Left lung (tissue), 10 donors: ENCODE data around the gene FGF21. TPM values are rescaled to one million over a fixed set of nuclear protein-coding genes. Genes with fewer than 3 reads are reported as not detected.

Experiments used
- ATAC-seq: fragments of 200-7000 bp; cut with Tn5 transposase; one replicate; pipeline ENCODE4 v1.9.1; 2020; ENCODE audit warnings: moderate library complexity
- DNase-seq, 4 donors: peaks; one replicate each; pipeline ENCODE4 v3.0.0-alpha.2; 2013 to 2020
- H3K27ac ChIP-seq, 2 donors: fragments of 200-600 bp; sonication (generic) in 1 of 2; one replicate each; pipeline versions ENCODE4 v1.5.0 to v1.8.0; 2020 to 2021
- H3K27me3 ChIP-seq, 2 donors: fragments of 200-600 bp; sonication (generic) in 1 of 2; one replicate each; pipeline versions ENCODE4 v1.5.0 to v1.8.0; 2020 to 2021
- H3K36me3 ChIP-seq, 2 donors: fragments of 200-600 bp; sonication (generic) in 1 of 2; one replicate each; pipeline versions ENCODE4 v1.5.0 to v1.8.0; 2020 to 2021
- H3K4me1 ChIP-seq, 2 donors: fragments of 200-600 bp; one replicate each; pipeline ENCODE4 v1.8.0; 2021
- H3K4me3 ChIP-seq, 2 donors: fragments of 200-600 bp; sonication (generic) in 1 of 2; one replicate each; pipeline versions ENCODE4 v1.5.0 to v1.8.0; 2020 to 2021; ENCODE audit warnings: mild to moderate bottlenecking in 1 of 2
- H3K9me3 ChIP-seq, 2 donors: fragments of 200-600 bp; sonication (generic) in 1 of 2; one replicate each; pipeline versions ENCODE4 v1.5.0 to v1.8.0; 2020 to 2021
- intact Hi-C, 2 donors: fragments of 100-400 bp; cut with DNase I; formaldehyde crosslinking; loops; one replicate each; pipeline versions ENCODE4 v1.11.2 to v1.14.2; 2022
- polyA plus RNA-seq, 6 donors: library from polyadenylated mRNA; unstranded; fragments of 120-200 nt; gene quantifications; one replicate each; pipeline ENCODE4 v1.2.1, GENCODE V29; 2013; ENCODE audit not compliant: insufficient read length in 6 of 6
- total RNA-seq, 2 donors: library from RNA; stranded (reverse); fragmentation: NEBNext Ultra II Directional; extraction: Animal tissue kit (Norgen Biotek cat#: 25700); gene quantifications; one replicate each; pipeline ENCODE4 v1.2.1, GENCODE V29; 2021
- TF ChIP-seq, protein P1 (sequence below), 2 donors: fragments of 200-600 bp; sonication (generic) in 1 of 2; IDR thresholded peaks; one replicate each; pipeline versions ENCODE4 v1.5.0 to v1.8.0; 2021; ENCODE audit warnings: antibody characterized with exemption in 2 of 2
- donor health status: DM: no; HTN: yes; CAD: no.
- donor health status: DM: no; HTN: no; CAD: no.

Gene FGF21
- total and polyA plus RNA-seq, 8 donors = not detected

- Histone ChIP-seq H3K27me3 (no peaks in the 10 kb centered on the region), H3K27ac (no peak overlapping the region), H3K9me3 (no peaks in the 10 kb centered on the region), H3K4me1 (peaks cover 0 to 8% of the 10 kb centered on the region in 2 donors), H3K36me3 (peaks cover 0 to 9% of the 10 kb centered on the region in 2 donors), H3K4me3 (no peak overlapping the region)
- DNase-seq (peak in 1 of 4 donors; percentile 38), ATAC-seq (no peak)
- TF ChIP-seq, protein P1, sequence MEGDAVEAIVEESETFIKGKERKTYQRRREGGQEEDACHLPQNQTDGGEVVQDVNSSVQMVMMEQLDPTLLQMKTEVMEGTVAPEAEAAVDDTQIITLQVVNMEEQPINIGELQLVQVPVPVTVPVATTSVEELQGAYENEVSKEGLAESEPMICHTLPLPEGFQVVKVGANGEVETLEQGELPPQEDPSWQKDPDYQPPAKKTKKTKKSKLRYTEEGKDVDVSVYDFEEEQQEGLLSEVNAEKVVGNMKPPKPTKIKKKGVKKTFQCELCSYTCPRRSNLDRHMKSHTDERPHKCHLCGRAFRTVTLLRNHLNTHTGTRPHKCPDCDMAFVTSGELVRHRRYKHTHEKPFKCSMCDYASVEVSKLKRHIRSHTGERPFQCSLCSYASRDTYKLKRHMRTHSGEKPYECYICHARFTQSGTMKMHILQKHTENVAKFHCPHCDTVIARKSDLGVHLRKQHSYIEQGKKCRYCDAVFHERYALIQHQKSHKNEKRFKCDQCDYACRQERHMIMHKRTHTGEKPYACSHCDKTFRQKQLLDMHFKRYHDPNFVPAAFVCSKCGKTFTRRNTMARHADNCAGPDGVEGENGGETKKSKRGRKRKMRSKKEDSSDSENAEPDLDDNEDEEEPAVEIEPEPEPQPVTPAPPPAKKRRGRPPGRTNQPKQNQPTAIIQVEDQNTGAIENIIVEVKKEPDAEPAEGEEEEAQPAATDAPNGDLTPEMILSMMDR (IDR thresholded peaks at IDR 0.05) = no peak
- intact Hi-C loops = loop anchor here in 1 of 2 donors (10.0 kb wide), 1 partner anchor 46 kb away; no protein-coding TSS in a partner anchor
Observed at GRCh38 chr19:48798937-48799336, 43.6 kb downstream of the FGF21 start.

GRCh38 chr19:48799358-48800300, 44.3 kb downstream of the FGF21 start:
- TF ChIP-seq, protein P1 (IDR thresholded peaks at IDR 0.05) = no peak
- no peaks in the 10 kb centered on the region for H3K27me3 ChIP-seq
- intact Hi-C loops = loop anchor here in 1 of 2 donors (10.0 kb wide), 1 partner anchor 45 kb away; no protein-coding TSS in a partner anchor
- H3K27ac ChIP-seq = no peak overlapping the region
- H3K4me3 ChIP-seq = no peak overlapping the region
- peaks cover 0 to 8% of the 10 kb centered on the region in 2 donors for H3K4me1 ChIP-seq
- DNase-seq = peak in 1 of 4 donors; percentile 73
- H3K9me3 ChIP-seq = no peaks in the 10 kb centered on the region
- peaks cover 0 to 9% of the 10 kb centered on the region in 2 donors for H3K36me3 ChIP-seq
- ATAC-seq = no peak

DNA sequence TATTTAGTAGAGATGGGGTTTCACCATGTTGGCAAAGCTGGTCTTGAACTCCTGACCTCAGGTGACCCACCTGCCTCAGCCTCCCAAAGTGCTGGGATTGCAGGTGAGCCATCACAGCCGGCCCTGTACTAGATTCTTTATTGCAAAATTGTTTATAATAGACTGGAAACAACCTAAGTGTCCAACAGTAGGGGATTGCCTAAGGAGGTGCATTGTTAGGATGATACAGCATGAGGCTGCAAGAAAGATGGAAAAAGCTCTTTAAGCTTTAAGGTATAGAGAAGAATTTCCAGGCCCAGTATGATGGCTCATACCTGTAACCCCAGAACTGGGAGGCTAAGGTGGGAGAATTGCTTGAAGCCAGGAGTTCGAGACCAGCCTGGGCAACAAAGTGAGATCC, 47.3 kb downstream of the FGF21 start:
- no peak for ATAC-seq
- Histone ChIP-seq H3K27me3 (no peaks in the 10 kb centered on the region), H3K27ac (no peak overlapping the region), H3K36me3 (peaks cover 0 to 11% of the 10 kb centered on the region in 2 donors), H3K9me3 (no peaks in the 10 kb centered on the region), H3K4me3 (no peak overlapping the region), H3K4me1 (no peaks in the 10 kb centered on the region)
- TF ChIP-seq, protein P1 (IDR thresholded peaks at IDR 0.05) = no peak
- DNase-seq = peak in 1 of 4 donors; percentile 2
- intact Hi-C loops = no loop called here

GRCh38 chr19:48804496-48804895, 49.2 kb downstream of the FGF21 start:
- Histone ChIP-seq H3K27me3 (no peaks in the 10 kb centered on the region), H3K36me3 (peaks cover 0 to 9% of the 10 kb centered on the region in 2 donors), H3K27ac (no peak overlapping the region), H3K4me1 (no peaks in the 10 kb centered on the region), H3K4me3 (no peak overlapping the region), H3K9me3 (no peaks in the 10 kb centered on the region)
- intact Hi-C loops = no loop called here
- ATAC-seq (no peak), DNase-seq (peak in 1 of 4 donors; percentile 46)
- TF ChIP-seq, protein P1 (IDR thresholded peaks at IDR 0.05) = no peak

DNA sequence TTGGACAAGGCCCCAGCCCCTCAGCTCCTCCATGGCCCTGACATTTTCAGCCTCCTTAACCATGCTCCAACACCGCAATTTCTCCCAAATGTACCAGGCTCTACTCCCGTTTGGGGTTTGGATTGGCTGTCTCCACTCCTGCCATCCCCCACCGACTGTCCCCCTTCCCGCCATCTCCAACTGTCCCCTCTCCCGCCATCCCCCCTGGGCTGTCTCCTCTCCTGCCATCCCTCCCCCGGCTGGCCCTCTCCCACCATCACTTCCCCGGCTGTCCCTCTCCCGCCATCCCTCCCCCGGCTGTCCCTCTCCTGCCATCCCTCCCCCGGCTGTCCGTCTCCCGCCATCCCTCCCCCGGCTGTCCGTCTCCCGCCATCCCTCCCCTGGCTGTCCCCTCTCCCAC, 50.1 kb downstream of the FGF21 start:
- no peak for DNase-seq
- ATAC-seq = no peak
- TF ChIP-seq, protein P1 (IDR thresholded peaks at IDR 0.05) = no peak
- H3K4me1 ChIP-seq = peaks cover 0 to 7% of the 10 kb centered on the region in 2 donors
- no peaks in the 10 kb centered on the region for H3K9me3 ChIP-seq
- H3K27me3 ChIP-seq = no peaks in the 10 kb centered on the region
- intact Hi-C loops = no loop called here
- peaks cover 0 to 3% of the 10 kb centered on the region in 2 donors for H3K36me3 ChIP-seq
- H3K27ac ChIP-seq = no peak overlapping the region
- no peak overlapping the region for H3K4me3 ChIP-seq
